ENCODE results near the gene HEATR5A. TPM values are rescaled to one million over a fixed set of nuclear protein-coding genes. Genes with fewer than 3 reads are reported as not detected.

HEATR5A gene
- total and polyA plus RNA-seq, 2 of the 13 experiments (the other 11 are each of a cell fraction or from before 2014, with no cell fraction given) = 36.4 to 105 TPM

DNA sequence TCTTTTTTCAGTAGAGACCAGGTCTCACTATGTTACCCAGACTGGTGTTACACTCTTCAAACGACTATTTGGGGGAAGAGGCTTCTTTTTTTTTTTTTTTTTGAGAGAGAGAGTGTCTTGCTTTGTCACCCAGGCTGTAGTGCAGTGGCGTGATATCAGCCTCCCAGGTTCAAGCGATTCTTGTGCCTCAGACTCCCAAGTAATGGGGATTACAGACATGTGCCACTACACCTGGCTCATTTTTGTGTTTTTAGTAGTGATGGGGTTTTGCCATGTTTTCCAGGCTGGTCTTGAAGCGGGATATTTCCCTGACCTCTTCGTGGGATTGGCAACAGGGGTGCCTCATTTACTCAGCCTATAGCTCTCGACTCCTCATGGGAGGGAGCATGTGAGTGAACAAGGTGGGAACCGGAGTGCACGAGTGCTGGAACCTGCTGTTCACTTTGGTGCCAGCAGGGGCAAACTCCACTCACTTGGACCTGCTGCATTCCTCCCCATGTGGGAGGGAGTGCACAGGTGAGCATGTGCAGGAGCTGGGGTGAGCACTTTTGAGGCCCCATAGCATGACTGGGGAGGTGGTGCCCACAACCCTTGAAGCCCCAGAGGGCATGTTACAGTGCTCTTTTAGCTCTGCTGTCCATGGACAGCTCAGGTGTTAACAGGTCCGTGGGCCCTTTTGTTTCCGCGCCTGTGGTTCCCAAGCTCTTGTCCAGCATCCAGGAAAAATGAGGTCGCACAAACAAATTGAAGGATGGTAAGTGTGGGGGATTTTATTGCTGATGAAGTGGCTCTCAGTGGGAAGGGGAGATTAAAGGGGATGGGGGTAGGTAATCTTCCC lies 133.7 kb downstream of the HEATR5A start (continued):
- TF ChIP-seq ZMYM2 (CRISPR knock-in tag; IDR thresholded peaks at IDR 0.05) (peak; percentile 83), RELA (CRISPR knock-in tag; IDR thresholded peaks at IDR 0.05) (0 out of 2 replicates have a peak, but pooled peaks have one; percentile 63), ZNF335 (CRISPR knock-in tag; IDR thresholded peaks at IDR 0.05) (peak; percentile 78), ZNF768 (CRISPR knock-in tag; IDR thresholded peaks at IDR 0.05) (peak; percentile 80), ZNF256 (CRISPR knock-in tag; conservative IDR thresholded peaks at IDR 0.05) (0 out of 2 replicates have a peak, but pooled peaks have one; percentile 4), TRIM24 (CRISPR knock-in tag; IDR thresholded peaks at IDR 0.05) (no peak), ARHGAP35 (CRISPR knock-in tag; IDR thresholded peaks at IDR 0.05; ENCODE audit: borderline replicate concordance) (peak; percentile 63; the same call in 1 of the 2 replicates), ZNF101 (CRISPR knock-in tag; IDR thresholded peaks at IDR 0.05; ENCODE audit: borderline replicate concordance, low read depth) (no peak), SMYD3 (CRISPR knock-in tag; IDR thresholded peaks at IDR 0.05) (peak; percentile 74; the same call in 1 of the 2 replicates), CCDC6 (CRISPR knock-in tag; IDR thresholded peaks at IDR 0.05) (peak; percentile 93), CHD4 (IDR thresholded peaks at IDR 0.05; ENCODE audit: borderline replicate concordance, low read length) (no peak), YY1 (IDR thresholded peaks at IDR 0.05; ENCODE audit: insufficient read depth, insufficient replicate concordance, low read depth, low read length) (no peak), IRX3 (CRISPR knock-in tag; IDR thresholded peaks at IDR 0.05; ENCODE audit: borderline replicate concordance, low read depth) (peak; percentile 80; the same call in 1 of the 2 replicates), GTF3A (CRISPR knock-in tag; conservative IDR thresholded peaks at IDR 0.05) (0 out of 2 replicates have a peak, but pooled peaks have one; percentile 55), JDP2 (CRISPR knock-in tag; IDR thresholded peaks at IDR 0.05; ENCODE audit: borderline replicate concordance) (no peak), MEIS2 (CRISPR knock-in tag; IDR thresholded peaks at IDR 0.05) (no peak), IKZF4 (CRISPR knock-in tag; IDR thresholded peaks at IDR 0.05; ENCODE audit: borderline replicate concordance, low read depth, not compliant biosample characterization) (peak; percentile 97)
- TF ChIP-seq, protein P1, sequence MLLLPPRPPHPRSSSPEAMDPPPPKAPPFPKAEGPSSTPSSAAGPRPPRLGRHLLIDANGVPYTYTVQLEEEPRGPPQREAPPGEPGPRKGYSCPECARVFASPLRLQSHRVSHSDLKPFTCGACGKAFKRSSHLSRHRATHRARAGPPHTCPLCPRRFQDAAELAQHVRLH (CRISPR knock-in tag; IDR thresholded peaks at IDR 0.05; ENCODE audit: borderline replicate concordance, low read depth) = peak; percentile 81; the same call in 1 of the 2 replicates
- TF ChIP-seq, protein P2, sequence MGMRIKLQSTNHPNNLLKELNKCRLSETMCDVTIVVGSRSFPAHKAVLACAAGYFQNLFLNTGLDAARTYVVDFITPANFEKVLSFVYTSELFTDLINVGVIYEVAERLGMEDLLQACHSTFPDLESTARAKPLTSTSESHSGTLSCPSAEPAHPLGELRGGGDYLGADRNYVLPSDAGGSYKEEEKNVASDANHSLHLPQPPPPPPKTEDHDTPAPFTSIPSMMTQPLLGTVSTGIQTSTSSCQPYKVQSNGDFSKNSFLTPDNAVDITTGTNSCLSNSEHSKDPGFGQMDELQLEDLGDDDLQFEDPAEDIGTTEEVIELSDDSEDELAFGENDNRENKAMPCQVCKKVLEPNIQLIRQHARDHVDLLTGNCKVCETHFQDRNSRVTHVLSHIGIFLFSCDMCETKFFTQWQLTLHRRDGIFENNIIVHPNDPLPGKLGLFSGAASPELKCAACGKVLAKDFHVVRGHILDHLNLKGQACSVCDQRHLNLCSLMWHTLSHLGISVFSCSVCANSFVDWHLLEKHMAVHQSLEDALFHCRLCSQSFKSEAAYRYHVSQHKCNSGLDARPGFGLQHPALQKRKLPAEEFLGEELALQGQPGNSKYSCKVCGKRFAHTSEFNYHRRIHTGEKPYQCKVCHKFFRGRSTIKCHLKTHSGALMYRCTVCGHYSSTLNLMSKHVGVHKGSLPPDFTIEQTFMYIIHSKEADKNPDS (CRISPR knock-in tag; IDR thresholded peaks at IDR 0.05) = peak; percentile 66; the same call in 1 of the 2 replicates
- TF ChIP-seq, protein P3, sequence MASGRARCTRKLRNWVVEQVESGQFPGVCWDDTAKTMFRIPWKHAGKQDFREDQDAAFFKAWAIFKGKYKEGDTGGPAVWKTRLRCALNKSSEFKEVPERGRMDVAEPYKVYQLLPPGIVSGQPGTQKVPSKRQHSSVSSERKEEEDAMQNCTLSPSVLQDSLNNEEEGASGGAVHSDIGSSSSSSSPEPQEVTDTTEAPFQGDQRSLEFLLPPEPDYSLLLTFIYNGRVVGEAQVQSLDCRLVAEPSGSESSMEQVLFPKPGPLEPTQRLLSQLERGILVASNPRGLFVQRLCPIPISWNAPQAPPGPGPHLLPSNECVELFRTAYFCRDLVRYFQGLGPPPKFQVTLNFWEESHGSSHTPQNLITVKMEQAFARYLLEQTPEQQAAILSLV (CRISPR knock-in tag; IDR thresholded peaks at IDR 0.05; ENCODE audit: borderline replicate concordance) = peak; percentile 81; the same call in 1 of the 2 replicates
- TF ChIP-seq, protein P4, sequence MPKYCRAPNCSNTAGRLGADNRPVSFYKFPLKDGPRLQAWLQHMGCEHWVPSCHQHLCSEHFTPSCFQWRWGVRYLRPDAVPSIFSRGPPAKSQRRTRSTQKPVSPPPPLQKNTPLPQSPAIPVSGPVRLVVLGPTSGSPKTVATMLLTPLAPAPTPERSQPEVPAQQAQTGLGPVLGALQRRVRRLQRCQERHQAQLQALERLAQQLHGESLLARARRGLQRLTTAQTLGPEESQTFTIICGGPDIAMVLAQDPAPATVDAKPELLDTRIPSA (CRISPR knock-in tag; IDR thresholded peaks at IDR 0.05; ENCODE audit: borderline replicate concordance) = peak; percentile 74; the same call in 1 of the 2 replicates
